ENCODE measurements around the gene ICAM2. TPM values are rescaled to one million over a fixed set of nuclear protein-coding genes. Genes with fewer than 3 reads are reported as not detected.

Gene ICAM2
- 10 to 100 TPM; 65.0 to 66.7 TPM for total RNA-seq

- H3K36me3 Mint-ChIP-seq = peaks cover 2% of the 10 kb centered on the region
- H3K27me3 Mint-ChIP-seq = no peaks in the 10 kb centered on the region
- CTCF ChIA-PET = interaction anchor here (0.6 to 14.4 kb wide), 13 partner anchors 8 to 637 kb away, joined by 3 to 583 read pairs (median 4); partner anchors contain the start of genes ERN1 and GH1
- H3K4me3 Mint-ChIP-seq = peak within 1 kb of the TSS; percentile 93
- H3K4me1 Mint-ChIP-seq (ENCODE audit: low read depth) = peaks cover 64% of the 10 kb centered on the region
- peak within 1 kb of the TSS; percentile 98 for H3K27ac Mint-ChIP-seq
- peak; percentile 95 for DNase-seq
- POLR2A ChIA-PET = interaction anchor here (0.6 to 7.5 kb wide), 20 partner anchors 8 to 1101 kb away, joined by 3 to 85 read pairs (median 4); partner anchors contain the start of genes CD79B, ERN1 and TEX2
- intact Hi-C loops (cut with micrococcal nuclease) = loop anchor here (1.0 to 10.0 kb wide), 3 partner anchors 245 to 485 kb away; partner anchors contain the start of genes STRADA and TEX2
- no peaks in the 10 kb centered on the region for H3K9me3 Mint-ChIP-seq
These were observed at the start of gene ICAM2 for GRCh38 chr17:64020056-64020766. TSS of gene ICAM2 (minus strand) at chr17:64020633. CDS start at chr17:64006691, 13,942 bp downstream.

- H3K4me3 Mint-ChIP-seq = no peak overlapping the region
- peaks cover 30% of the 10 kb centered on the region for H3K4me1 Mint-ChIP-seq (ENCODE audit: low read depth)
- H3K27ac Mint-ChIP-seq = no peak overlapping the region
- no peaks in the 10 kb centered on the region for H3K27me3 Mint-ChIP-seq
- H3K36me3 Mint-ChIP-seq = peaks cover 79% of the 10 kb centered on the region
- intact Hi-C loops (cut with micrococcal nuclease) = no loop called here
- no peak for DNase-seq
- peaks cover 24% of the 10 kb centered on the region for H3K9me3 Mint-ChIP-seq
- ChIA-PET CTCF (no interaction called here), POLR2A (interaction anchor here (0.5 kb wide), 1 partner anchor 58 kb away, joined by 3 read pairs; no protein-coding TSS in a partner anchor)
These were observed 49.8 kb upstream of the ICAM2 start for GRCh38 chr17:64070213-64070612.

GRCh38 chr17:64069143-64069542 lies 48.7 kb upstream of the ICAM2 start:
- peaks cover 41% of the 10 kb centered on the region for H3K4me1 Mint-ChIP-seq (ENCODE audit: low read depth)
- H3K27ac Mint-ChIP-seq = peak overlapping the region; percentile 15
- peaks cover 24% of the 10 kb centered on the region for H3K9me3 Mint-ChIP-seq
- no peaks in the 10 kb centered on the region for H3K27me3 Mint-ChIP-seq
- DNase-seq = no peak
- no peak overlapping the region for H3K4me3 Mint-ChIP-seq
- POLR2A ChIA-PET = no interaction called here
- peaks cover 86% of the 10 kb centered on the region for H3K36me3 Mint-ChIP-seq
- CTCF ChIA-PET = interaction anchor here (0.7 to 10.4 kb wide), 4 partner anchors 9 to 220 kb away, joined by 3 to 193 read pairs (median 4); partner anchors contain the start of gene ERN1
- intact Hi-C loops (cut with micrococcal nuclease) = loop anchor here (10.0 kb wide), 1 partner anchor 436 kb away; the partner anchor contains the start of genes CEP95 and DDX5

GRCh38 chr17:64067657-64068056 lies 47.2 kb upstream of the ICAM2 start:
- DNase-seq = no peak
- Mint-ChIP-seq H3K9me3 (peaks cover 24% of the 10 kb centered on the region), H3K4me1 (ENCODE audit: low read depth) (peaks cover 56% of the 10 kb centered on the region), H3K27ac (peak overlapping the region; percentile 94), H3K4me3 (no peak overlapping the region), H3K36me3 (peaks cover 88% of the 10 kb centered on the region), H3K27me3 (no peaks in the 10 kb centered on the region)
- ChIA-PET POLR2A (interaction anchor here (1.8 kb wide), 1 partner anchor 42 kb away, joined by 6 read pairs; no protein-coding TSS in a partner anchor), CTCF (interaction anchor here (0.9 to 10.4 kb wide), 4 partner anchors 9 to 121 kb away, joined by 4 to 193 read pairs (median 6); partner anchors contain the start of gene ERN1)
- intact Hi-C loops (cut with micrococcal nuclease) = loop anchor here (1.0 to 10.0 kb wide), 3 partner anchors 17 to 437 kb away; partner anchors contain the start of genes CEP95, DDX5 and ERN1

GRCh38 chr17:64066716-64067115 lies 46.3 kb upstream of the ICAM2 start:
- POLR2A ChIA-PET = interaction anchor here (1.1 to 7.9 kb wide), 4 partner anchors 16 to 65 kb away, joined by 3 to 56 read pairs (median 4); partner anchors contain the start of gene ERN1
- Mint-ChIP-seq H3K27me3 (no peaks in the 10 kb centered on the region), H3K27ac (peak overlapping the region; percentile 94), H3K9me3 (peaks cover 24% of the 10 kb centered on the region), H3K4me1 (ENCODE audit: low read depth) (peaks cover 64% of the 10 kb centered on the region), H3K4me3 (peak overlapping the region; percentile 69), H3K36me3 (peaks cover 81% of the 10 kb centered on the region)
- DNase-seq = peak; percentile 75
- CTCF ChIA-PET = interaction anchor here (0.7 to 10.4 kb wide), 4 partner anchors 10 to 64 kb away, joined by 4 to 193 read pairs (median 8); partner anchors contain the start of gene ERN1
- intact Hi-C loops (cut with micrococcal nuclease) = loop anchor here (1.0 to 10.0 kb wide), 3 partner anchors 18 to 438 kb away; partner anchors contain the start of genes CEP95, DDX5 and ERN1

GRCh38 chr17:64065161-64065560 lies 44.7 kb upstream of the ICAM2 start:
- no peak for DNase-seq
- ChIA-PET POLR2A (interaction anchor here (7.9 kb wide), 1 partner anchor 66 kb away, joined by 56 read pairs; the partner anchor contains the start of gene ERN1), CTCF (interaction anchor here (1.1 to 10.4 kb wide), 4 partner anchors 17 to 66 kb away, joined by 3 to 193 read pairs (median 34); partner anchors contain the start of gene ERN1)
- peaks cover 80% of the 10 kb centered on the region for H3K4me1 Mint-ChIP-seq (ENCODE audit: low read depth)
- peak overlapping the region; percentile 57 for H3K4me3 Mint-ChIP-seq
- no peaks in the 10 kb centered on the region for H3K27me3 Mint-ChIP-seq
- peaks cover 18% of the 10 kb centered on the region for H3K9me3 Mint-ChIP-seq
- peaks cover 70% of the 10 kb centered on the region for H3K36me3 Mint-ChIP-seq
- intact Hi-C loops (cut with micrococcal nuclease) = loop anchor here (10.0 kb wide), 1 partner anchor 440 kb away; the partner anchor contains the start of genes CEP95 and DDX5
- H3K27ac Mint-ChIP-seq = peak overlapping the region; percentile 93

- DNase-seq = no peak
- Mint-ChIP-seq H3K9me3 (peaks cover 10% of the 10 kb centered on the region), H3K27ac (peak overlapping the region; percentile 93), H3K4me3 (peak overlapping the region; percentile 64), H3K27me3 (no peaks in the 10 kb centered on the region), H3K4me1 (ENCODE audit: low read depth) (peaks cover 84% of the 10 kb centered on the region), H3K36me3 (peaks cover 70% of the 10 kb centered on the region)
- intact Hi-C loops (cut with micrococcal nuclease) = loop anchor here (10.0 kb wide), 1 partner anchor 440 kb away; the partner anchor contains the start of genes CEP95 and DDX5
- CTCF ChIA-PET = interaction anchor here (0.5 to 10.4 kb wide), 18 partner anchors 10 to 145 kb away, joined by 3 to 193 read pairs (median 5); partner anchors contain the start of gene ERN1
- POLR2A ChIA-PET = interaction anchor here (1.3 to 7.9 kb wide), 3 partner anchors 21 to 81 kb away, joined by 4 to 56 read pairs (median 5); partner anchors contain the start of gene ERN1
These were observed 43.9 kb upstream of the ICAM2 start for GRCh38 chr17:64064331-64064730.

- CTCF ChIA-PET = interaction anchor here (0.5 to 10.4 kb wide), 20 partner anchors 11 to 144 kb away, joined by 3 to 193 read pairs (median 5); partner anchors contain the start of genes ERN1 and ICAM2
These were observed 43.4 kb upstream of the ICAM2 start for GRCh38 chr17:64063766-64064224.

GRCh38 chr17:64063088-64063487 lies 42.7 kb upstream of the ICAM2 start:
- H3K4me1 Mint-ChIP-seq (ENCODE audit: low read depth) = peaks cover 93% of the 10 kb centered on the region
- POLR2A ChIA-PET = interaction anchor here (1.0 to 7.9 kb wide), 5 partner anchors 20 to 68 kb away, joined by 3 to 56 read pairs (median 4); partner anchors contain the start of genes ERN1 and ICAM2
- CTCF ChIA-PET = interaction anchor here (0.7 to 10.4 kb wide), 16 partner anchors 12 to 83 kb away, joined by 3 to 193 read pairs (median 6); partner anchors contain the start of genes ERN1 and ICAM2
- H3K36me3 Mint-ChIP-seq = peaks cover 68% of the 10 kb centered on the region
- no peaks in the 10 kb centered on the region for H3K9me3 Mint-ChIP-seq
- peak; percentile 60 for DNase-seq
- intact Hi-C loops (cut with micrococcal nuclease) = loop anchor here (1.0 to 10.0 kb wide), 2 partner anchors 32 to 442 kb away; partner anchors contain the start of genes CEP95 and DDX5
- peak overlapping the region; percentile 93 for H3K27ac Mint-ChIP-seq
- no peaks in the 10 kb centered on the region for H3K27me3 Mint-ChIP-seq
- peak overlapping the region; percentile 56 for H3K4me3 Mint-ChIP-seq

More at GRCh38 chr17:64063766-64064224, 43.4 kb upstream of the ICAM2 start:
- peak; percentile 74 for DNase-seq
- Mint-ChIP-seq H3K36me3 (peaks cover 70% of the 10 kb centered on the region), H3K4me1 (ENCODE audit: low read depth) (peaks cover 88% of the 10 kb centered on the region), H3K4me3 (peak overlapping the region; percentile 64), H3K27me3 (no peaks in the 10 kb centered on the region), H3K9me3 (peaks cover 5% of the 10 kb centered on the region), H3K27ac (peak overlapping the region; percentile 93)
- intact Hi-C loops (cut with micrococcal nuclease) = loop anchor here (1.0 to 10.0 kb wide), 2 partner anchors 32 to 441 kb away; partner anchors contain the start of genes CEP95 and DDX5
- POLR2A ChIA-PET = interaction anchor here (0.8 to 7.9 kb wide), 4 partner anchors 10 to 82 kb away, joined by 3 to 56 read pairs (median 4); partner anchors contain the start of gene ERN1

GRCh38 chr17:64061178-64061898 lies 40.9 kb upstream of the ICAM2 start:
- CTCF ChIA-PET = interaction anchor here (1.0 to 10.4 kb wide), 10 partner anchors 21 to 115 kb away, joined by 3 to 193 read pairs (median 6); partner anchors contain the start of genes ERN1 and ICAM2
- peaks cover 88% of the 10 kb centered on the region for H3K4me1 Mint-ChIP-seq (ENCODE audit: low read depth)
- H3K4me3 Mint-ChIP-seq = no peak overlapping the region
- no peaks in the 10 kb centered on the region for H3K27me3 Mint-ChIP-seq
- peaks cover 63% of the 10 kb centered on the region for H3K36me3 Mint-ChIP-seq
- POLR2A ChIA-PET = interaction anchor here (0.8 to 7.9 kb wide), 14 partner anchors 19 to 444 kb away, joined by 3 to 56 read pairs (median 6); partner anchors contain the start of genes ERN1, ICAM2 and TEX2
- H3K9me3 Mint-ChIP-seq = no peaks in the 10 kb centered on the region
- peak overlapping the region; percentile 73 for H3K27ac Mint-ChIP-seq
- peak; percentile 74 for DNase-seq
- intact Hi-C loops (cut with micrococcal nuclease) = loop anchor here (1.0 to 10.0 kb wide), 7 partner anchors 21 to 443 kb away; partner anchors contain the start of genes CEP95, DDX5 and ERN1

All from activated CD4-positive, alpha-beta memory T cell treated with anti-CD3 and anti-CD28 coated beads for 36 hours (primary cell).